Fibroblast of gingiva (primary cell): ENCODE results near the gene HMCN2.
"Not testable (repeated sequence)": the region's sequence is repeated elsewhere in the genome, so short reads cannot be mapped to it uniquely, and the experiment has no call there.

Experiments
- DNase-seq: peaks from one replicate; pipeline ENCODE4 v3.0.0-alpha.2; 2011; ENCODE audit warnings: low read depth

The HMCN2 gene

GRCh38 chr9:130330202-130330862 lies 64.8 kb downstream of the HMCN2 start:
- DNase-seq = no peak

DNA sequence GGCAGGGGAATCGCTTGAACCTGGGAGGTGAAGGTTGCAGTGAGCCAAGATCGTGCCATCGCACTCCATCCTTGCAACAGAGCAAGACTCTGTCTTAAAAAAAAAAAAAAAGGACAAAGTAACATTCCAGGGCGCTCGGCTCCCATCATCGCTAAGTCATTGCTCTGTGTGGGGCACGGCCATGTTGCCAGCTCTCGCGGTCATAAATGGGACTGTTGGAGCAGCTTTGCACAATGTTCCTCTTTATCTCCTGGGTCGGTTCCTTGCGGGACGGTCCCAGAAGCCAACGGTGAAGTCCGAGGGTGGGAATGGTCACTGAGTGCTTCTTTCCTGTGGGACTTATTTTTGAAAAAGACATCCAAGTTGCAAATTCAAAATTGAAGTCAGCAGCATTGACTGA lies 65.5 kb downstream of the HMCN2 start:
- no peak for DNase-seq

GRCh38 chr9:130331573-130331972 lies 66.0 kb downstream of the HMCN2 start:
- no peak for DNase-seq

GRCh38 chr9:130332384-130332926 lies 66.9 kb downstream of the HMCN2 start:
- DNase-seq = no peak

- no peak for DNase-seq
These were observed 67.6 kb downstream of the HMCN2 start for GRCh38 chr9:130333041-130333711.

DNA sequence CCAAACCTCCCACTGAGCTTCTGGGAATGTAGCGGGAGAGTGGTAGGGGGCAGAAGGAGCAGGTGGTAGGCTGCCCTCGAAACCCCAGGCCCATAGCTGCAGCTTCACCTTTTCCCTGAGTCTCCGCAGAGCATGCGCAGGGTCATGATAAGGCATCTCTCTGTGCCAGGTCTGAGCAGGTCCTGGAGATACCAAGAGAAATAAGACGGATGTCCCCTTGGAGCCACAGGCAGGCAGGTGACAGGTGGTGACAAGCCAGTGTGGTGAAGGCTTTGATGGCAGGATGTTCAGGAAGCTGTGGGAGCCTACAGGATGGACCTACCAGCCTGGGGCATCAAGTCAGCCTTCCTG lies 68.1 kb downstream of the HMCN2 start:
- no peak for DNase-seq

DNA sequence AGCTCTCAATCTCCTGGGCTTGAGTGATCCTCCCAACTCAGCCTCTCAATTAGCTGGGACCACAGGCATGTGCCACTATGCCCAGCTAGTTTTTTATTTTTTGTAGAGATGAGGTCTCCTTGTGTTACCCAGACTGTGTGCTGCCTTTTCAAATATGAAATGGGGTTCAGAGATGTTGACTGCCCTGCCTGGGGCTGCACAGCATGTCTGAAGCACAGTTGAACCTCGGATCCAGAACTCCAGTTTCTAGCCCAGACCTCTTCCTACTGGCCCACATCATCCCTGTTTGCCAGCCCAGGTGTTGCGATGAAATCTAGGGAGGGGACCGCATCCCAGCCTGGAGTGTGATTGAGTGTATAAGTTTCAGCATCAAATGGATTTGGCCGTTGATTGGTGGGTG lies 69.4 kb downstream of the HMCN2 start:
- no peak for DNase-seq

DNA sequence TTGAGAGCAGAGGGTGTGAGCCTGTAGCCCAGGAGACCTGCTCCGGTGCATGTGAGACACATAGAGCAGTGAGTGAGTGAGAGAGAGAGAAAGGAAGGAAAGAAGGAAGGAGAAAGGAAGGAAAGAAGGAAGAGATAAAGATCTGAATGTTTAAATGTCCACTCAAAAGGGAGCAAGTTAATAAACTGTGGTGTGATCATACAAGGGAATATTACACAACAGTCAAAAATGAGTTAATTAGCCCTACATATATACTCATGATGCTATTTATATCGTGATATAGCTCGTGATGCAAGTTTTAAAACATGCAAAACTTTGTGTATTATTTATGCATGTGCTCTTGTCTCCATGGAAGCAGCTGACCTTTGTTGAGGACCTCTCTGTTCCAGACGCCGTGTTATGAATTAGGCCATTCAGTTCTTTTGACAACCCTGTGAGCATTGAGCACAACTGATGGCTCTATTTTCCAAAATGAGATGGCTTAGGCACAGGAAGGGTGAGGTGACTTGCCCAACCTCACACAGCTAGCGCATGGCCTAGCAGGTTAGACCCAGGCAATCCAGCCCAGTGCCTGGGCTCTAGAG lies 70.6 kb downstream of the HMCN2 start:
- no peak for DNase-seq

DNA sequence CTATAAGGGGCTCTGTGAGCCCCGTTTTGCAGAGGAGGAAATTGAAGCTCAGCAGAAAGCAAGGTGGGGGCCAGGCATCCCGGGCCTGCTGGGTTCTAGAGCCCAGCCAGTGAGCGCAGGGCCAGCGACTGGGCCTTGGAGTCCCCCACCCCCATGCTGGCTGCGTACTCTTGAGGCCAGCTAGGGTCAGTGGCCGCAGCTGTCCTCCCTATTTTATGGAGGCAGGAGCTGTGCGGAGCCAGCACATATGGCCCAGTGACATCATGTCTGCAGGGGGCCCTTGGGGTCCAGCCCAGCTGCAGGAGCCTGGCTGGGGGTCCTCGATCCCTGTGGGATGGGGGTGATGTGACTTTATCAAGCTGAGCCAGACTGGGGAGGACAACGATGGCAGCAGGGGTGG lies 71.3 kb downstream of the HMCN2 start:
- DNase-seq = no peak

DNA sequence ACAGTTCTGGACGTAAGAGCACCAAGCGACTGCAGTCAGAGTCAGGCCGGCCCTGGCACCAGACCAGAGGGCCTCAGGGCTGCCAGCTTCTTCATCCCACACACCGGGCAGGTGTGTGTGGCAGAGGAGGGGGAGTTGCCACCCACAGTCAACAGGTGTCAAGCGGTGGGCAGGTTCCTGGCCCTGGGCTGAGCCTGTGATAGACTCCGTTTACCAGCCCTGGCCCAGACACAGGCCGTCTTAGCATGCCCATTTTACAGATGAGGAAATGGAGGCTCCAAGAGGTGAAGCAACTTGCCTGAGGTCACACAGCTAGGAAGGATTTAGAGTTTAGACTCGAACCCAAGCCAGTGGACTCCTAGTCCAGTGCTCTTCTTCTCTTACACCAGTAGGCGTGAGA lies 71.8 kb downstream of the HMCN2 start:
- no peak for DNase-seq

DNA sequence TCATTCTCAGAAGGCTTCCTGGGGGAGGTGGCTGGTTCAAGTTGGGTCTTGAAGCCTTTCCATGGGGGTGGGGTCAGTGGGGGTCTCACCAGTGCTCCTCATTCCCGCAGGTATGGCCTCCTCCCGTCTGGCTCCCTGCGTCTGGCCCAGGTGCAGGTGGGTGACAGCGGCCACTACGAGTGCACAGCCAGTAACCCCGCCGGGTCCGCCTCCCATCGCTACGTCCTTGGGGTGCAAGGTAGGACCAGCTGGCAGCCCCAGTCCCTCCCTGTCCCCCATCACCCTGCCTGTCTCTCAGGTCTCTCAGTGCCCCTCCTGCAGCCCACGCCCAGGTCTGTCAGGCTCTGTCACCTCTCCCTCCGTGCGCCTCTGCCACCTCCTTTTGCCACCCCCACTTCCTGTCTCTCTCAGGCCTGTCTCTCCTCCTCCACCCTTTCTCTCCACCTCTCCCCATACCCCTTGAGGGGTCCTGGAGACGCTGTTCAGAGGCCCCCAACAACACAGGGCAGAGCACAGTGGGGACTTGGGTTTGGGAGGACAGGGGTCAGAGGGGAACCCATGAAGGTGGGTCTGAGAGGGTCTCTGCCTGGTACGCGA lies 72.3 kb downstream of the HMCN2 start:
- DNase-seq = no peak

GRCh38 chr9:130338891-130339290 lies 73.3 kb downstream of the HMCN2 start:
- DNase-seq = not testable (repeated sequence)

- no peak for DNase-seq
These were observed 73.7 kb downstream of the HMCN2 start for GRCh38 chr9:130339306-130339705.

GRCh38 chr9:130340011-130340410 lies 74.5 kb downstream of the HMCN2 start:
- DNase-seq = no peak

GRCh38 chr9:130340557-130340956 lies 75.0 kb downstream of the HMCN2 start:
- DNase-seq = not testable (repeated sequence)

GRCh38 chr9:130341128-130341527 lies 75.6 kb downstream of the HMCN2 start:
- DNase-seq = no peak

DNA sequence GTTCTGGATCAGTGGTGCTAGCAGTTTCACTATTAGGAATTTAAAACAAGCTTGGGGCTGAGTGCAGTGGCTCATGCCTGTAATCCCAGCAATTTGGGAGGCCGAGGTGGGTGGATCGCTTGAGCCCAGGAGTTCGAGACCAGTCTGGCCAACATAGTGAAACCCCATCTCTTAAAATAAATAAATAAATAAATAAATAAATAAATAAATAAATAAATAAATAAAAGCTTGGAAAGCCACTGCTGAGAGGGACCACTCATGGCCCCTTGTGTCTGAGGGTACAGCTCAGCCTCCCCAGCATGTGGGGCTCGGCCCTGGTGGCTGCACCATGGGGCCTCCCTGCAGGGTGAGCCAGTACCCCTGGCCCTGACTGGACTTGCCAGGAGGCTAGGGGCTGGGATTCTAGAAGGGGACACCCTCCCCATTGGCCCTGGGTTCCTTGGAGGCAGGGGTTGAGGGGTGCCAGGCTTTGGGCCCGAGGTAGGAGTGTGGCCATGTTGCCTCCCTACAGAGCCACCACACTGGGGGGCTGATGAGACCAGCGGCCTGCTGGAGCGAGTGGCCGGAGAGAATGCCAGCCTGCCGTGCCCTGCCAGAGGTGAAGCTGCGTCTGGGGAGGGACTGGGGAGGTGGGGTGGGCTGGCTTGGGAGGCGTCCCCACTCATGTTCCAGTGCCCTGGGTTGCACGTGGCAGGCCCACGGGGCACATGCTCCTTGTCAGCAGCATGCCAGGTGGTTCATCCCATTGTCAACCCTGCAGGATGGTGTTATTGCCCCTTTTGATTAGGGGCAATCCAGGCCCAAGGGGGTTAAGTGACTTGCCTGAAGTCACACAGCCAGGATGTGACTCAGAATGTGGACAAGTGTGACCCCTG lies 76.5 kb downstream of the HMCN2 start:
- no peak for DNase-seq

DNA sequence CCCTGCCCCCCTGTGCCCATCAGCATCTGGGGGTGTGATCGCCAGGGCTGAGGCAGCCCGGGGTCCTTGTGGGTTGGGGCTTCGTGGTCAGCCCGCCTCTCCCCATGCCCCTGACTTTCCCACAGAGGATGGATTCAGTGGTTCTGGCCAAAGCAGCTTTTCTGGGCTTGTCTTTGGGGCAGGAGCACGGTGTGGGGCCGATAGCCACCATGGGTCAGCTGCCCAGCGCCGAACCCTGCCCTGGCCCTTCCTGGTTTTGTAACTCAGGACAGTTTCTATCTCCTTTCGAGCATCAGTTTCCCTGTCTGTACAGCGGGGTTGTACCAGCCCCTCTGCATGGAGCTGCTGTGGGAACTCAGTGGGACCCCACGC lies 77.1 kb downstream of the HMCN2 start:
- no peak for DNase-seq

DNA sequence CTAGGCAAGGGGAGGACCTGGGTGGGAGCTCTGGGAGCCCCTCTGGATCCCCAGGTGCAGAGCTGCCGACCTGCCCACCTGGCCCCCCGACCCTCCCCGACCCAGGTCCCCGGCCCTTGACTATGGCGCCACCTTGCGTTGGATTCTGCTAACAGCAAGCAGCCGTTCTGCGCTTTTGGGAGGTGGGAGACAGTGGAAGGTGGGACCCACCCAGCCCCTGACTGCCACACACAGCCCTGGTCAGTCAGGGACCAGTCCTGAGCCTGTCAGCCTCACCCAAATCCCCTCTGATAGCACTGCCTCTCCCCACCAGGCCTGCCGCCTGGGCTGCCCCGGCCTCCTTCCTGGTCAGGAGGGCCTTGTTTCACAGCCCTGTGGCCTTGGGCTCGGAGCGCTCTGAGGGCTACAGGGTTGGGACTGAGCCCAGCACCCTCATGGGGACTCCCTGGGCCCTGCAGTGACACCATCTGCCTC lies 77.9 kb downstream of the HMCN2 start:
- DNase-seq = no peak

- DNase-seq = no peak
These were observed 78.8 kb downstream of the HMCN2 start for GRCh38 chr9:130344366-130344765.

DNA sequence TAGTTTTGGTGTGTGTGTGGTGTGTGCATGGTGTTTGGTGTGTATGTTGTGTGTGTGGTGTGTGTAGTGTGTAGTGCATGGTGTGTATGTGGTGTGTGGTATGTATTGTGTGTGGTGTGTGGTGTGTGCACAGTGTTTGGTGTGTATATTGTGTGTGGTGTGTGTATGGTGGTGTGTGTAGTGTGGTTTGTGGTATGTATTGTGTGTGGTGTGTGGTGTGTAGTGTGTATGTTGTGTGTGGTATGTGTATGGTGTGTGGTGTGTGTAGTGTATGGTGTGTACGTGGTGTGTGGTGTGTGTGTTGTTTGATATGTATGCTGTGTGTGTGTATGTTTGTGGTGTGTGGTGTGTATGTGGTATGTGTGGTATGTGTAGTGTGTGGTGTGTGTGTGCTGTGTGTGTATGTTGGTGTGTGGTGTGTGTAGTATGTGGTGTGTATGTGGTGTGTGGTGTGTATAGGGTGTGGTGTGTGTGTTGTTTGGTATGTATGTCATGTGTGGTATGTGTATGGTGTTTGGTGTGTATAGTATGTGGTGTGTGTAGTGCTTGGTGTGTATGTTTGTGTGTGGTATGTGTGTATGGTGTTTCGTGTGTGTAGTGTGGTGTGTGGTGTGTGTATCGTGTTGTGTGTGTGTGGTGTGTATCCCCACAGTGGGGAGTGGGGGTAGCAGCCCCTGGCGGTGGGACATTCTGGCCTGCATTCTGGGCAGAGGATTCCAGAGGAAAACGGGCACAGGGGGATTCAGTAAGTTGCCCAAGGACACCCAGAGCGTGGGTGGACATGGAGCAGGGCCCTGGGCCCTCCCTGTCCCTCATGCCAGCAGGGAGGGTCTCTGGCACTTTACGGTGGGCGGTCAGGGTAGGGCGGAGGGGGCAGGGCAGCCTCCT lies 79.7 kb downstream of the HMCN2 start:
- no peak for DNase-seq
